ENCODE data around the gene IZUMO1.
"Not testable (repeated sequence)": the region's sequence is repeated elsewhere in the genome, so short reads cannot be mapped to it uniquely, and the experiment has no call there.

Gene IZUMO1

GRCh38 chr19:48705431-48705830, 41.3 kb downstream of the IZUMO1 start:
- H3K36me3 Mint-ChIP-seq (ENCODE audit: insufficient read depth): peaks cover 4% of the 10 kb centered on the region
- H3K4me3 Mint-ChIP-seq: no peak overlapping the region
- DNase-seq (no peak), ATAC-seq (replicated peaks) (no peak)
- no peaks in the 10 kb centered on the region for H3K9me3 Mint-ChIP-seq
- H3K27me3 Mint-ChIP-seq: no peaks in the 10 kb centered on the region
- no peaks in the 10 kb centered on the region for H3K4me1 Mint-ChIP-seq (ENCODE audit: low read depth in 2 of 2)
- H3K27ac Mint-ChIP-seq: no peak overlapping the region

DNA sequence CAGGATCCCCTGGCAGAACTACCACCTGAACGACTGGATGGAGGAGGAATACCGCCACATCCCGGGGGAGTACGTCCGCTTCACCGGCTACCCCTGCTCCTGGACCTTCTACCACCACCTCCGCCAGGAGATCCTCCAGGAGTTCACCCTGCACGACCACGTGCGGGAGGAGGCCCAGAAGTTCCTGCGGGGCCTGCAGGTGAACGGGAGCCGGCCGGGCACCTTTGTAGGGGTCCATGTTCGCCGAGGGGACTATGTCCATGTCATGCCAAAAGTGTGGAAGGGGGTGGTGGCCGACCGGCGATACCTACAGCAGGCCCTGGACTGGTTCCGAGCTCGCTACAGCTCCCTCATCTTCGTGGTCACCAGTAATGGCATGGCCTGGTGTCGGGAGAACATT, 43.4 kb downstream of the IZUMO1 start:
- H3K4me1 Mint-ChIP-seq (ENCODE audit: low read depth in 2 of 2): no peaks in the 10 kb centered on the region
- H3K9me3 Mint-ChIP-seq: no peaks in the 10 kb centered on the region
- ATAC-seq (replicated peaks): no peak
- DNase-seq: no peak
- H3K4me3 Mint-ChIP-seq: no peak overlapping the region
- H3K27me3 Mint-ChIP-seq: peaks cover 0 to 8% of the 10 kb centered on the region in 2 donors
- no peak overlapping the region for H3K27ac Mint-ChIP-seq
- peaks cover 4% of the 10 kb centered on the region for H3K36me3 Mint-ChIP-seq (ENCODE audit: insufficient read depth)

DNA sequence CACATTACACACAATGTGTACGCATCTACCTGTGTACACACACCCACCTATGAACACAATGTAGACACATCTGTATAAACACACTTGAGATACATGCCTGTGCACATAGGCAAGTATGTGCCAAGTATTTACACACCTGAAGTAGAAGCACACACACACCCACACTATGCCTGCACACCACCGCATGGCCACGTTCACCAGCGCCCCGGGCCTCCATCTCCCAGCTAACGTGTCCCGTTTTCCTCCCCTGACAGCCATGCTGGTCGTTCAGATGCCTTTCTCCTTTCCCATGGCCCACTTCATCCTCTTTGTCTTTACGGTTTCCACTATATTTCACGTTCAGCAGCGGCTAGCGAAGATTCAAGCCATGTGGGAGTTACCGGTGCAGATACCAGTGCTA, 44.0 kb downstream of the IZUMO1 start:
- Mint-ChIP-seq H3K9me3 (no peaks in the 10 kb centered on the region), H3K27me3 (peaks cover 0 to 11% of the 10 kb centered on the region in 2 donors), H3K4me1 (ENCODE audit: low read depth in 2 of 2) (no peaks in the 10 kb centered on the region), H3K36me3 (ENCODE audit: insufficient read depth) (peaks cover 4% of the 10 kb centered on the region), H3K27ac (no peak overlapping the region), H3K4me3 (no peak overlapping the region)
- no peak for ATAC-seq (replicated peaks)
- no peak for DNase-seq

DNA sequence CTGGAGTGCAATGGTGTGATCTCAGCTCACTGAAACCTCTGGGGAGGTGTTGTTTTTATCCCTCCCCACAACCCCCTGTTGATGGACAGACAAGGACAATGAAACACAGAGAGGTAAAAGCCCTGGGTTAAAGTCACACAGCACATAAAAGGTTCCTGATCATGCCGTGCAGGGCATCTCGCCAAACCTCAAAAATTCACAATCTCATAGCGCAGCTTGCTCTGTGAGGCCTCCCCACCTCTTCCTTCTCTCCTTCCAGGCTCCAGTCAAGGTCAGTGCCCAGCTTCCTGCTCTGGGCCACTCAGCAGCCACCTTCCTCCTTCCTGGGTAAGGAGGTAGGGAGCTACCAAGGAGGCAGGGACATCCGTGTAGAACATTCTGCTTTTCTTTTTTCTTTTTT, 48.7 kb downstream of the IZUMO1 start:
- no peak for DNase-seq
- H3K4me1 Mint-ChIP-seq (ENCODE audit: low read depth in 2 of 2): peaks cover 7 to 9% of the 10 kb centered on the region in 2 donors

GRCh38 chr19:48696353-48697010, 50.2 kb downstream of the IZUMO1 start:
- Mint-ChIP-seq H3K4me3 (peak overlapping the region; percentile 42 to 68), H3K4me1 (ENCODE audit: low read depth in 2 of 2) (peaks cover 7 to 9% of the 10 kb centered on the region in 2 donors), H3K27ac (peak overlapping the region in 1 of 2 donors; percentile 62), H3K36me3 (ENCODE audit: insufficient read depth) (peaks cover 7% of the 10 kb centered on the region), H3K27me3 (peaks cover 17 to 31% of the 10 kb centered on the region in 2 donors), H3K9me3 (no peaks in the 10 kb centered on the region)
- peak; percentile 59 for ATAC-seq (replicated peaks)
- no peak for DNase-seq

More for the DNA sequence above, 48.7 kb downstream of the IZUMO1 start:
- Mint-ChIP-seq H3K9me3 (no peaks in the 10 kb centered on the region), H3K27me3 (peaks cover 17 to 31% of the 10 kb centered on the region in 2 donors), H3K4me3 (no peak overlapping the region), H3K27ac (no peak overlapping the region), H3K36me3 (ENCODE audit: insufficient read depth) (peaks cover 7% of the 10 kb centered on the region)
- ATAC-seq (replicated peaks): no peak

- peaks cover 7 to 9% of the 10 kb centered on the region in 2 donors for H3K4me1 Mint-ChIP-seq (ENCODE audit: low read depth in 2 of 2)
- no peak for ATAC-seq (replicated peaks)
- H3K9me3 Mint-ChIP-seq: no peaks in the 10 kb centered on the region
- DNase-seq: no peak
- peak within 1 kb of the TSS in 1 of 2 donors; percentile 62 for H3K27ac Mint-ChIP-seq
- H3K4me3 Mint-ChIP-seq: peak within 1 kb of the TSS; percentile 42 to 68
- peaks cover 17 to 31% of the 10 kb centered on the region in 2 donors for H3K27me3 Mint-ChIP-seq
- peaks cover 7% of the 10 kb centered on the region for H3K36me3 Mint-ChIP-seq (ENCODE audit: insufficient read depth)
Observed at GRCh38 chr19:48695743-48696352, 50.9 kb downstream of the IZUMO1 start, which contains the start of gene FUT2. Gene FUT2 (plus strand): TSS chr19:48695971. CDS start chr19:48702957, 6,986 bp downstream.

- not testable (repeated sequence) for DNase-seq; H3K4me3 Mint-ChIP-seq; H3K36me3 Mint-ChIP-seq (ENCODE audit: insufficient read depth); H3K4me1 Mint-ChIP-seq (ENCODE audit: low read depth in 2 of 2); H3K27ac Mint-ChIP-seq; ATAC-seq (replicated peaks); H3K9me3 Mint-ChIP-seq
- peaks cover 17 to 27% of the 10 kb centered on the region in 2 donors for H3K27me3 Mint-ChIP-seq
Observed at GRCh38 chr19:48693629-48694028, 53.1 kb downstream of the IZUMO1 start.

Data from effector memory CD8-positive, alpha-beta T cell (primary cell).